GM19025 (cell line): ENCODE measurements around the gene ARHGEF4.
A peak's percentile ranks its signal among the peaks of the same experiment; 100 is the strongest.
"Not testable (repeated sequence)": the region's sequence is repeated elsewhere in the genome, so short reads cannot be mapped to it uniquely, and the experiment has no call there.

Source experiments
- ATAC-seq: cut with Tn5 transposase; IDR thresholded peaks from one replicate; pipeline ENCODE4 v1.9.1; 2021; ENCODE audit warnings: mild to moderate bottlenecking, low read depth, moderate library complexity; ENCODE audit not compliant: unreplicated experiment

The ARHGEF4 gene

GRCh38 chr2:130964931-130965330 lies 128.2 kb downstream of the ARHGEF4 start:
- no peak for ATAC-seq

- ATAC-seq: no peak
Observed at GRCh38 chr2:130966149-130966774, 129.5 kb downstream of the ARHGEF4 start.

GRCh38 chr2:130966775-130967490 lies 130.2 kb downstream of the ARHGEF4 start:
- ATAC-seq: no peak

GRCh38 chr2:130972410-130972809 lies 135.7 kb downstream of the ARHGEF4 start:
- peak; percentile 89 for ATAC-seq

- no peak for ATAC-seq
Observed at GRCh38 chr2:130975729-130976128, 139.0 kb downstream of the ARHGEF4 start.

- no peak for ATAC-seq
Observed at GRCh38 chr2:130976591-130977237, 140.0 kb downstream of the ARHGEF4 start.

GRCh38 chr2:130977461-130978050 lies 140.8 kb downstream of the ARHGEF4 start:
- ATAC-seq: no peak

GRCh38 chr2:130981667-130982066 lies 145.0 kb downstream of the ARHGEF4 start:
- ATAC-seq: no peak

GRCh38 chr2:130985206-130985780 lies 148.6 kb downstream of the ARHGEF4 start:
- ATAC-seq: no peak

- no peak for ATAC-seq
Observed at GRCh38 chr2:130985831-130986649, 149.3 kb downstream of the ARHGEF4 start.

- no peak for ATAC-seq
Observed at GRCh38 chr2:130986890-130987493, 150.3 kb downstream of the ARHGEF4 start.

- ATAC-seq: no peak
Observed at GRCh38 chr2:130987519-130988425, 151.1 kb downstream of the ARHGEF4 start.

GRCh38 chr2:130991446-130991845 lies 154.7 kb downstream of the ARHGEF4 start:
- ATAC-seq: not testable (repeated sequence)

- not testable (repeated sequence) for ATAC-seq
Observed at GRCh38 chr2:130992003-130992402, 155.3 kb downstream of the ARHGEF4 start.

- ATAC-seq: no peak
Observed at GRCh38 chr2:130996691-130997090, 160.0 kb downstream of the ARHGEF4 start.

- no peak for ATAC-seq
Observed at GRCh38 chr2:130997198-130997597, 160.5 kb downstream of the ARHGEF4 start.

GRCh38 chr2:130998561-130998960 lies 161.8 kb downstream of the ARHGEF4 start:
- no peak for ATAC-seq

GRCh38 chr2:131004446-131005209 lies 167.9 kb downstream of the ARHGEF4 start:
- ATAC-seq: no peak
